H1 (cell line): ENCODE results near the gene KCNH5. TPM values are rescaled to one million over a fixed set of nuclear protein-coding genes. Genes with fewer than 3 reads are reported as not detected.

Source experiments
- ASH2L ChIP-seq: fragments of 200-600, 300-600 bp; sonication (generic); IDR thresholded peaks from one replicate; pipeline ENCODE4 v1.7.1; 2017; ENCODE audit warnings: low read length
- BACH1 ChIP-seq: IDR thresholded peaks from 2 replicates; pipeline ENCODE4 v1.6.1; 2012; ENCODE audit warnings: low read length, improper control_type of control experiment
- CHD2 ChIP-seq: IDR thresholded peaks from 2 replicates; pipeline ENCODE4 v1.6.1; 2012; ENCODE audit warnings: low read length, improper control_type of control experiment
- CTCF ChIP-seq, 3 experiments: IDR thresholded peaks; 1 replicate in 2 of 3; 2 replicates in 1 of 3; pipeline versions ENCODE4 v1.5.1 to v1.6.1; 2011; ENCODE audit warnings: low read length in 3 of 3, mild to moderate bottlenecking in 3 of 3, inconsistent platforms in 2 of 3, low read depth in 1 of 3, moderate library complexity in 1 of 3; ENCODE audit not compliant: insufficient read depth in 1 of 3; ENCODE audit errors: control extremely low read depth in 1 of 3
- FOSL1 ChIP-seq: IDR thresholded peaks from 2 replicates; pipeline ENCODE4 v1.6.1; 2011; ENCODE audit warnings: mild to moderate bottlenecking, low read depth, low read length, moderate library complexity; ENCODE audit not compliant: insufficient read depth
- JUND ChIP-seq: IDR thresholded peaks from 2 replicates; pipeline ENCODE4 v1.6.1; 2011; ENCODE audit warnings: mild to moderate bottlenecking, improper control_type of control experiment, low read length
- NANOG ChIP-seq: IDR thresholded peaks from 2 replicates; pipeline ENCODE4 v1.6.1; 2011; ENCODE audit warnings: low read length, low read depth, mild to moderate bottlenecking, inconsistent platforms; ENCODE audit not compliant: insufficient read depth, poor library complexity, severe bottlenecking
- PHF8 ChIP-seq: fragments of 200-600 bp; sonication (generic); conservative IDR thresholded peaks from 2 replicates; pipeline ENCODE4 v1.7.1; 2012; ENCODE audit warnings: low read depth, mild to moderate bottlenecking, inconsistent platforms, low read length, moderate library complexity
- POLR2A ChIP-seq, 2 experiments: IDR thresholded peaks; 1 replicate in 1 of 2; 2 replicates in 1 of 2; pipeline ENCODE4 v1.6.1; 2011; ENCODE audit warnings: low read depth in 2 of 2, low read length in 2 of 2, mild to moderate bottlenecking in 2 of 2; ENCODE audit errors: control extremely low read depth in 1 of 2
- RBBP5 ChIP-seq: IDR thresholded peaks from 2 replicates; pipeline ENCODE4 v1.7.1; 2012; ENCODE audit warnings: low read depth, mild to moderate bottlenecking, inconsistent platforms, low read length, moderate library complexity, borderline replicate concordance
- RXRA ChIP-seq: IDR thresholded peaks from 2 replicates; pipeline ENCODE4 v1.6.1; 2011; ENCODE audit warnings: low read depth, mild to moderate bottlenecking, low read length, moderate library complexity; ENCODE audit not compliant: insufficient read depth
- SAP30 ChIP-seq: fragments of 300-600 bp; sonication (generic); IDR thresholded peaks from 2 replicates; pipeline ENCODE4 v1.7.1; 2012; ENCODE audit warnings: low read length, moderate library complexity, mild to moderate bottlenecking, inconsistent platforms; ENCODE audit not compliant: insufficient read depth, insufficient replicate concordance
- SIX5 ChIP-seq: IDR thresholded peaks from 2 replicates; pipeline ENCODE4 v1.6.1; 2011; ENCODE audit warnings: mild to moderate bottlenecking, low read depth, low read length
- SUZ12 ChIP-seq: fragments of 200-600 bp; sonication (generic); IDR thresholded peaks from 2 replicates; pipeline ENCODE4 v1.6.1; 2012; ENCODE audit warnings: mild to moderate bottlenecking, inconsistent platforms, low read length, moderate library complexity, mixed read lengths
- TBP ChIP-seq: IDR thresholded peaks from 2 replicates; pipeline ENCODE4 v1.6.1; 2011; ENCODE audit warnings: low read depth, low read length, improper control_type of control experiment
- polyA plus RNA-seq, 7 experiments: library from polyadenylated mRNA; depleted of rRNA in 3 of 7; stranded (reverse) in 5 of 7; unstranded in 2 of 7; fragments of >200 nt in 5 of 7; fragments of 200-250 nt in 2 of 7; gene quantifications; 1 replicate in 5 of 7; 2 replicates in 1 of 7; 4 replicates in 1 of 7; pipeline versions ENCODE4 v1.2.1 to v1.2.3, GENCODE V29; 2011 to 2013; ENCODE audit warnings: missing spikeins in 2 of 7, mixed read lengths in 2 of 7
- total RNA-seq: library from RNA; stranded (reverse); fragmentation: NEBNext Ultra II Directional; extraction: Animal tissue kit (Norgen Biotek cat#: 25700); gene quantifications from 2 replicates; pipeline ENCODE4 v1.2.1, GENCODE V29; 2021

Gene KCNH5
- total and polyA plus RNA-seq, 2 of the 8 experiments (the other 6 are each of a cell fraction or from before 2014, with no cell fraction given): 0.24 to 0.50 TPM

- TF ChIP-seq RBBP5 (no peak), CTCF (IDR thresholded peaks at IDR 0.05; ENCODE audit: control extremely low read depth in 1 of 3, insufficient read depth in 1 of 3, low read depth in 1 of 3, low read length in 3 of 3) (no peak), SIX5 (no peak), NANOG (no peak), CHD2 (no peak), BACH1 (no peak), SUZ12 (no peak), PHF8 (no peak), FOSL1 (no peak), POLR2A (IDR thresholded peaks at IDR 0.05; ENCODE audit: control extremely low read depth in 1 of 2, low read depth in 2 of 2, low read length in 2 of 2) (no peak), RXRA (no peak), TBP (no peak), JUND (no peak), SAP30 (no peak), ASH2L (no peak)
Measured at GRCh38 chr14:62819931-62820330, 225.3 kb downstream of the KCNH5 start (continued).
